ENCODE measurements around the gene PBX4.
"Not testable (repeated sequence)": the region's sequence is repeated elsewhere in the genome, so short reads cannot be mapped to it uniquely, and the experiment has no call there.

PBX4 gene

GRCh38 chr19:19602136-19602712 lies 16.3 kb downstream of the PBX4 start:
- Mint-ChIP-seq H3K4me1 (ENCODE audit: low read depth) (peaks cover 58% of the 10 kb centered on the region), H3K9me3 (no peaks in the 10 kb centered on the region), H3K27me3 (ENCODE audit: low read depth) (no peaks in the 10 kb centered on the region), H3K27ac (peak overlapping the region; percentile 77), H3K4me3 (peak overlapping the region; percentile 45), H3K36me3 (ENCODE audit: low read depth) (peaks cover 25% of the 10 kb centered on the region)
- DNase-seq (ENCODE audit: low spot score), result no peak

- H3K36me3 Mint-ChIP-seq (ENCODE audit: low read depth), result peaks cover 23% of the 10 kb centered on the region
- peak overlapping the region; percentile 25 for H3K4me3 Mint-ChIP-seq
- DNase-seq (ENCODE audit: low spot score), result peak; percentile 37
- H3K4me1 Mint-ChIP-seq (ENCODE audit: low read depth), result peaks cover 55% of the 10 kb centered on the region
- H3K9me3 Mint-ChIP-seq, result no peaks in the 10 kb centered on the region
- H3K27me3 Mint-ChIP-seq (ENCODE audit: low read depth), result no peaks in the 10 kb centered on the region
- peak overlapping the region; percentile 81 for H3K27ac Mint-ChIP-seq
Observed at GRCh38 chr19:19600793-19601330, 17.6 kb downstream of the PBX4 start.

GRCh38 chr19:19598728-19599451 lies 19.6 kb downstream of the PBX4 start:
- not testable (repeated sequence) for H3K9me3 Mint-ChIP-seq; H3K27me3 Mint-ChIP-seq (ENCODE audit: low read depth)
- peaks cover 65% of the 10 kb centered on the region for H3K4me1 Mint-ChIP-seq (ENCODE audit: low read depth)
- H3K36me3 Mint-ChIP-seq (ENCODE audit: low read depth), result peaks cover 33% of the 10 kb centered on the region
- H3K27ac Mint-ChIP-seq, result peak overlapping the region; percentile 98
- peak overlapping the region; percentile 64 for H3K4me3 Mint-ChIP-seq
- DNase-seq (ENCODE audit: low spot score), result peak; percentile 67

- H3K27ac Mint-ChIP-seq, result peak overlapping the region; percentile 98
- no peaks in the 10 kb centered on the region for H3K27me3 Mint-ChIP-seq (ENCODE audit: low read depth)
- peaks cover 60% of the 10 kb centered on the region for H3K4me1 Mint-ChIP-seq (ENCODE audit: low read depth)
- peak overlapping the region; percentile 64 for H3K4me3 Mint-ChIP-seq
- H3K9me3 Mint-ChIP-seq, result no peaks in the 10 kb centered on the region
- H3K36me3 Mint-ChIP-seq (ENCODE audit: low read depth), result peaks cover 34% of the 10 kb centered on the region
- DNase-seq (ENCODE audit: low spot score), result peak; percentile 84
Observed at GRCh38 chr19:19597809-19598306, 20.6 kb downstream of the PBX4 start.

GRCh38 chr19:19595171-19595701 lies 23.3 kb downstream of the PBX4 start:
- Mint-ChIP-seq H3K4me1 (ENCODE audit: low read depth) (peaks cover 57% of the 10 kb centered on the region), H3K9me3 (no peaks in the 10 kb centered on the region), H3K4me3 (no peak overlapping the region), H3K36me3 (ENCODE audit: low read depth) (peaks cover 40% of the 10 kb centered on the region), H3K27ac (peak overlapping the region; percentile 77), H3K27me3 (ENCODE audit: low read depth) (no peaks in the 10 kb centered on the region)
- peak; percentile 11 for DNase-seq (ENCODE audit: low spot score)

GRCh38 chr19:19594381-19594780 lies 24.1 kb downstream of the PBX4 start:
- Mint-ChIP-seq H3K36me3 (ENCODE audit: low read depth) (peaks cover 47% of the 10 kb centered on the region), H3K4me3 (no peak overlapping the region), H3K4me1 (ENCODE audit: low read depth) (peaks cover 64% of the 10 kb centered on the region), H3K27me3 (ENCODE audit: low read depth) (no peaks in the 10 kb centered on the region), H3K27ac (peak overlapping the region; percentile 76), H3K9me3 (no peaks in the 10 kb centered on the region)
- DNase-seq (ENCODE audit: low spot score), result peak; percentile 57

- no peak overlapping the region for H3K4me3 Mint-ChIP-seq
- DNase-seq (ENCODE audit: low spot score), result no peak
- H3K36me3 Mint-ChIP-seq (ENCODE audit: low read depth), result peaks cover 47% of the 10 kb centered on the region
- H3K27ac Mint-ChIP-seq, result peak overlapping the region; percentile 93
- no peaks in the 10 kb centered on the region for H3K27me3 Mint-ChIP-seq (ENCODE audit: low read depth)
- no peaks in the 10 kb centered on the region for H3K9me3 Mint-ChIP-seq
- H3K4me1 Mint-ChIP-seq (ENCODE audit: low read depth), result peaks cover 64% of the 10 kb centered on the region
Observed at GRCh38 chr19:19592690-19593089, 25.8 kb downstream of the PBX4 start.

- H3K36me3 Mint-ChIP-seq (ENCODE audit: low read depth), result peaks cover 40% of the 10 kb centered on the region
Observed at GRCh38 chr19:19591133-19591825, 27.2 kb downstream of the PBX4 start.

GRCh38 chr19:19588546-19588945 lies 29.9 kb downstream of the PBX4 start:
- Mint-ChIP-seq H3K27ac (peak overlapping the region; percentile 67), H3K4me1 (ENCODE audit: low read depth) (peaks cover 44% of the 10 kb centered on the region), H3K9me3 (no peaks in the 10 kb centered on the region), H3K36me3 (ENCODE audit: low read depth) (peaks cover 39% of the 10 kb centered on the region), H3K4me3 (peak overlapping the region; percentile 54), H3K27me3 (ENCODE audit: low read depth) (no peaks in the 10 kb centered on the region)
- no peak for DNase-seq (ENCODE audit: low spot score)

More at GRCh38 chr19:19591133-19591825, 27.2 kb downstream of the PBX4 start:
- Mint-ChIP-seq H3K9me3 (no peaks in the 10 kb centered on the region), H3K4me3 (peak overlapping the region; percentile 31), H3K27ac (peak overlapping the region; percentile 93), H3K4me1 (ENCODE audit: low read depth) (peaks cover 55% of the 10 kb centered on the region), H3K27me3 (ENCODE audit: low read depth) (no peaks in the 10 kb centered on the region)
- peak; percentile 83 for DNase-seq (ENCODE audit: low spot score)

- H3K27ac Mint-ChIP-seq, result peak overlapping the region; percentile 67
- H3K9me3 Mint-ChIP-seq, result no peaks in the 10 kb centered on the region
- H3K36me3 Mint-ChIP-seq (ENCODE audit: low read depth), result peaks cover 34% of the 10 kb centered on the region
- DNase-seq (ENCODE audit: low spot score), result no peak
- peaks cover 42% of the 10 kb centered on the region for H3K4me1 Mint-ChIP-seq (ENCODE audit: low read depth)
- no peaks in the 10 kb centered on the region for H3K27me3 Mint-ChIP-seq (ENCODE audit: low read depth)
- no peak overlapping the region for H3K4me3 Mint-ChIP-seq
Observed at GRCh38 chr19:19587771-19588170, 30.7 kb downstream of the PBX4 start.

- DNase-seq (ENCODE audit: low spot score), result no peak
- H3K4me3 Mint-ChIP-seq, result no peak overlapping the region
- no peak overlapping the region for H3K27ac Mint-ChIP-seq
- H3K27me3 Mint-ChIP-seq (ENCODE audit: low read depth), result no peaks in the 10 kb centered on the region
- H3K4me1 Mint-ChIP-seq (ENCODE audit: low read depth), result peaks cover 25% of the 10 kb centered on the region
- H3K36me3 Mint-ChIP-seq (ENCODE audit: low read depth), result peaks cover 13% of the 10 kb centered on the region
- H3K9me3 Mint-ChIP-seq, result no peaks in the 10 kb centered on the region
Observed at GRCh38 chr19:19584356-19584755, 34.1 kb downstream of the PBX4 start.

- DNase-seq (ENCODE audit: low spot score), result no peak
- H3K27ac Mint-ChIP-seq, result no peak overlapping the region
- no peaks in the 10 kb centered on the region for H3K9me3 Mint-ChIP-seq
- H3K4me3 Mint-ChIP-seq, result no peak overlapping the region
- H3K4me1 Mint-ChIP-seq (ENCODE audit: low read depth), result peaks cover 11% of the 10 kb centered on the region
- H3K27me3 Mint-ChIP-seq (ENCODE audit: low read depth), result no peaks in the 10 kb centered on the region
- peaks cover 10% of the 10 kb centered on the region for H3K36me3 Mint-ChIP-seq (ENCODE audit: low read depth)
Observed at GRCh38 chr19:19582471-19582870, 36.0 kb downstream of the PBX4 start.

- peak overlapping the region; percentile 57 for H3K27ac Mint-ChIP-seq
- peaks cover 11% of the 10 kb centered on the region for H3K4me1 Mint-ChIP-seq (ENCODE audit: low read depth)
- no peaks in the 10 kb centered on the region for H3K27me3 Mint-ChIP-seq (ENCODE audit: low read depth)
- H3K36me3 Mint-ChIP-seq (ENCODE audit: low read depth), result peaks cover 10% of the 10 kb centered on the region
- no peak overlapping the region for H3K4me3 Mint-ChIP-seq
- no peak for DNase-seq (ENCODE audit: low spot score)
- H3K9me3 Mint-ChIP-seq, result no peaks in the 10 kb centered on the region
Observed at GRCh38 chr19:19581391-19581790, 37.1 kb downstream of the PBX4 start.

Data from T-helper 2 cell treated with Interferon-gamma antibody and Interleukin-4, amounts not matched to agents 5 μg/mL and 100 μg/mL, for 36 hours (primary cell).